Islet of Langerhans (tissue), 1 donor: ENCODE measurements around the gene KLRC1.
"Not testable (repeated sequence)": the region's sequence is repeated elsewhere in the genome, so short reads cannot be mapped to it uniquely, and the experiment has no call there.

Source experiments
- FAIRE-seq: peaks from one replicate; lab custom pipeline; 2011; peaks lifted over from hg19 to GRCh38; lab: Jason Lieb, UNC

KLRC1 gene

DNA sequence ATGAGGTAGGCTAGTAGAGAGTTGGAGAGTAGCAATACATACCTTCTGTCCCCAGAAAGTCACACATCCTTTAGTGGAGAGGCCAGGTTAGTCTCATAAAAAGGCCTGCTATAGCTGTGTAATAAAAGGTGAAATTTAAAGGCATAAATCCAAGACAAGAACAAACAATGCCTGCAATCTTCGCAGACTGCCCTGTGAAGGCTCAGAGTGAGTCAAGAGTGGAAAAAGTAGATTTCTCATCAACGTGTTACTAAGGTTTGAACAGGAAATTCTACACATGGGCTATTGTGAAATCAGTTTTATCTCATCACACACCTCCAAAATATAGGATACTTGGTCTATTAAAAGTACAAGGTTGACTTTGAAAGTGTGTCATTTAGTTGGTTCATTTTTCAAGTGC is at the start of gene KLRC1:
KLRC1 (minus strand) TSS at position 222 of the 400 bp plus-strand sequence. CDS start 2,221 bp downstream, outside the sequence.
- no peak for FAIRE-seq

DNA sequence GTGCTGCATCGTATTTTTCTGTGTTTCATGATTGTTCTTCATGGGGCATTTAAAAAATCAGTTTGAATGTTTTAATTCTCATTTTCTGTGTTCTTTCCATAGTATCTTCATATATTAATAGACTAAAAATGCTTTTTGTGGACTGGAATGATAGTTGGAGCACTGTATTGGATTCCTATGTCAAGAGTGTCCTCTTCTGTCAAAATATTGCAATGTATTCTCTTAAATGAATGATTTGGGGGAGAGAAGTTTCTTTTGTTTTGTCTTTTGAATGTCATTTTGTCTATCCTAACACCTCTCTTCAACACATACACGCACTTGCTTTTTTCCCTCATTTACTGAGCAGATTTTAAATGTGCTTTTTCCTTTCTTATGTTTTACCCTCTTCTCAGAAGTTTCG is 47.9 kb upstream of the KLRC1 start:
- no peak for FAIRE-seq

DNA sequence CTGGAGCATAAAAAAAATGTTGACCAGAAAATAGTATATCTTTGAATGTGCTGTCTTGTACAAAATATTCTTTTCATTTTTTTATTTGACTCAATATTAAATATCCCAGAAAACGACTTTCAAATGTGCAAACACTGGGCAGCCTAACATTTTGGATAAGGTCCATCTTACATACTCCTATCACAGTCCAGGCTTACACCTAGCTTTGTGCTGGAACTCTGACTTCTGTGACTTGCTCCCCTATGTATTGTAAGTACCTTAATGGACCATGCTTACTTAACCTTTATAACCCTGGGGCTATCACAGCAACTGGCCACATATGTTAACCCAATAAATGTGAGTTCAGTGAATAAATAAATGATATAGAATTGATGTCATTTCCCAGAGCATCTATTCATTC is 44.9 kb upstream of the KLRC1 start:
- no peak for FAIRE-seq

- no peak for FAIRE-seq
Measured at GRCh38 chr12:10497602-10498001, 44.4 kb upstream of the KLRC1 start.

DNA sequence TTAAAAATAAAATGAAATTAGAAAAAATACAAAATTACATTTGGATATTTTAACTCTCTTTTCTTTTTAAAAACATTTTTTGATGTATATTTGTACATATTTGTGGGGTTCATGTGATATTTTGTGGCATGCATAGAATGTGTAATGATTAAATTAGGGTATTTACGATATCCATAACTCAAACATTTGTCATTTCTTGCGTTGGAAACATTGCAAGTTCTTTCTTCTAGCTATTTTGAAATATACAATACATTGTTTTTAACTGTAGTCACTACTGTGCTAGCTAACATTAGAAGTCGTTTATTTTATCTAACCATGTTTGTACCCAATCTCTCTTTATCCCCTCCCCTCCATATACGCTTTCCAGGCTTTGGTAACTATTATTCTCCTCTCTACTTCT is 38.6 kb upstream of the KLRC1 start:
- no peak for FAIRE-seq

DNA sequence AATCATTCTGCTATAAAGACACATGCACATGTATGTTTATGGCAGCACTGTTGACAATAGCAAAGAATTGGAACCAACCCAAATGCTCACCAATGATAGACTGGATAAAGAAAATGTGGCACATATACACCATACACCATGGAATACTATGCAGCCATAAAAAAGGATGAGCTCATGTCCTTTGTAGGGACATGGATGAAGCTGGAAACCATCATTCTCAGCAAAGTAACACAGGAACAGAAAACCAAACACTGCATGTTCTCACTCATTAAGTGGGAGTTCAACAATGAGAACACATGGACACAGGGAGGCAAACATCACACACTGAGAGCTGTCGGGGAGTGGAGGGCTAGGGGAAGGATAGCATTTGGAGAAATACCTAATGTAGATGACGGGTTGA is 34.2 kb upstream of the KLRC1 start:
- not testable (repeated sequence) for FAIRE-seq

DNA sequence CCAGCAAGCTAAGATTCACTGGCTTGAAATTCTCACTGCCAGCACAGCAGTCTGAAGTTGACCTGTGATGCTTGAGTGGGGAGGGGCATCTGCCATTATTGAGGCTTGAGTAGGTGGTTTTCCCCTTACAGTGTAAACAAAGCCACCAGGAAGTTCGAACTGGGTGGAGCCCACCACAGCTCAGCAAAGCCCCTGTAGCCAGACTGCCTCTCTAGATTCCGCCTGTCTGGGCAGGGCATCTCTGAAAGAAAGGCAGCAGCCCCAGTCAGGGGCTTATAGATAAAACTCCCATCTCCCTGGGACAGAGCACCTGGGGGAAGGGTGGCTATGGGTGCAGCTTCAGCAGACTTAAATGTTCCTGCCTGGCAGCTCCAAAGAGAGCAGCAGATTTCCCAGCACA is 28.7 kb upstream of the KLRC1 start:
- not testable (repeated sequence) for FAIRE-seq

DNA sequence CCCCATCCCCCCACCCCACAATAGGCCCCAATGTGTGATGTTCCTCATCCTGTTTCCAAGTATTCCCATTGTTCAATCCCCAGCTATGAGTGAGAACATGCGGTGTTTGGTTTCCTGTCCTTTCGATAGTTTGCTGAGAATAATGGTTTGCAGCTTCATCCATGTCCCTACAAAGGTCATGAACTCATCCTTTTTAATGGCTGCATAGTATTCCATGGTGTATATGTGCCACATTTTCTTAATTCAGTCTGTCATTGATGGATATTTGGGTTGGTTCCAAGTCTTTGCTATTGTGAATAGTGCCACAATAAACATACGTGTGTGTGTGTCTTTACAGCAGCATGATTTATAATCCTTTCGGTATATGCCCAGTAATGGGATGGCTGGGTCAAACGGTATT is 19.6 kb upstream of the KLRC1 start:
- not testable (repeated sequence) for FAIRE-seq

DNA sequence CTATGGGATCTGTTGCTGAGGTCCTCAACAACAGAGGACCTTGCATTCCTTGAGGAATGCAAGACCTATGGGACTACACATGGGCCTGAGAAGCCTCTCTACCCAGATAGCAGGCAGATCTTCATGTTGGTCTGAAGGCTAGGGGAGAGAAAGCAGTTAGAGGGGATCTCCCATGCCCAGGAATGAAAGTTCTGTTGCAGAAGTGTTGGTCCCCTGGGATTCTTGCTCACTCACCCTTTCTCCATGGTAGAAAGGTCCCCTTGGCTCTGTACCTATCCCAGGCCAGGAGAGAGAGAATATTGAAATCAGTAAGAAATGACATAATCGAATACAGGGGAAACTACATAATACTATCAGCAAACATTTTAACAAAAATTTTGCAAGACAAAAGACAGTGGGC is 16.5 kb upstream of the KLRC1 start:
- no peak for FAIRE-seq

- no peak for FAIRE-seq
Measured at GRCh38 chr12:10466311-10466710, 13.1 kb upstream of the KLRC1 start.

- no peak for FAIRE-seq
Measured at GRCh38 chr12:10457760-10458159, 4.6 kb upstream of the KLRC1 start.

DNA sequence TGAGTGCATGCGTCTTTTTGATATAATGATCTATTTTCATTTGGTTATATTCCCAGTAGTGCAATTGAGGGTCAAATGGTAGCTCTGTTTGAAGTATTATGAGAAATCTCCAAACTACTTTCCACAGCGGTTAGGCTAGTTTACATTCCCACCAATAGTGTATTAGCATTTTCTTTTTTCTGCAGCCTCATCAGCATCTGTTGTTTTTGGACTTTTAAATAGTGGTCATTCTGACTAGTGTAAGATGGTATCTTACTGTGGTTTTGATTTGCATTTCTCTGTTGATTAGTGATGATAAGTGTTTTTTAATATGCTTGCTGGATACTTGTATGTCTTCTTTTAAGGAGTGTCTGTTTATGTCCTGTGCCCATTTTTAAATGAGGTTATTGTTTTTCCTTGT is 3.7 kb upstream of the KLRC1 start:
- no peak for FAIRE-seq

GRCh38 chr12:10455766-10456165 is 2.6 kb upstream of the KLRC1 start:
- no peak for FAIRE-seq

DNA sequence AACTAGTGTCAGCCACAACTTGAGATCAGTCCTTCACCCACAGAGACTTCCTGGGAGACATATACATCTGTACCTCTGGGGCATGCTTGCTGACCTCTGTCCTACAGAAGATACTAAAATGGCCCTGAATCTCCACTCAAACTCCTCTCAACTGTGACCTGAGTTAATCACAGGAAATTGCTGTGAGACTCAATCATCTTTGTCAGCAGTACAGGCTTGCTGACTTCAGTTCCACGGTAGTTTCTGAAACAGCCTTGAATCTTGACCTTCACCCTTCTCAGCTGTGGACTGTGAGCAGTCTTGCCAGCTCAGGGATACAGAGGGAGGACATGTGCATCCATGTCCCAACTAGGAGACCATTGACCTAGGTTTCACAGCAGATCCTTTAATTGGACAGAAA is 1.4 kb upstream of the KLRC1 start:
- FAIRE-seq, result no peak

- FAIRE-seq, result no peak
Measured at GRCh38 chr12:10448236-10448635, 4.9 kb downstream of the KLRC1 start.

GRCh38 chr12:10446052-10446451 is 7.1 kb downstream of the KLRC1 start:
- FAIRE-seq, result peak; percentile 70

- FAIRE-seq, result not testable (repeated sequence)
Measured at GRCh38 chr12:10441144-10441543, 12.0 kb downstream of the KLRC1 start.

DNA sequence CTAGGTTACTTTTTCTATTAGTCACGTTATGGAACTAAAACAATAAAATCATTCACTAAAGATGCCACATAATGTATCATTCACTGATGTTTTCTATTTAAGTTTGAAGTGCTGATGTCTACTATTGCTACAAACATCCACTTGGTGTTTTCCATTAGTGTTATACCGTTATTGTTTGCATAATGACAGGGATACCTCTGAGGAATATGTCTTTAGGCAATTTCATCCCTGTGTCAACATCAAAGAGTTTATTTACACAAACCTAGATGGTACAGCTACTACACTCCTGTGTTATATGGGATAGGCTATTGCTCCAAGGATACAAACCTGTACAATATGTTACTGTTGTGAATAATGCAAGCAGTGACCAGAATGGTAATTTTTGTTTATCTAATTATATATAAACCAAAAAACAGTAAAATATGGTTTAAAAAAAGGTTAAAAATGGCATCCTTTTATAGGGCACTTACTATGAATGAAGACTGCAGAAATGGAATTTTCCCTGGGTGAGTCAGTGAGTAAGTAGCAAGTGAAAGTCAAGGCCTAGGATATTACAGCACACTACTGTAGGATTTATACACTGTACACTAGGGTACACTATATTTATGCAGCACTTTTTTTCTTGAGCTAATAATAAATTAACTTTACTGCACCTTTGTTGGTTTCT is 13.4 kb downstream of the KLRC1 start:
- peak; percentile 95 for FAIRE-seq

- not testable (repeated sequence) for FAIRE-seq
Measured at GRCh38 chr12:10437601-10438000, 15.6 kb downstream of the KLRC1 start.

- FAIRE-seq, result peak; percentile 72
Measured at GRCh38 chr12:10435816-10436215, 17.4 kb downstream of the KLRC1 start, which contains the start of gene KLRC2. Gene KLRC2 (minus strand): TSS chr12:10436010. CDS start chr12:10435986, 24 bp downstream.

GRCh38 chr12:10430623-10431022 is 22.6 kb downstream of the KLRC1 start:
- not testable (repeated sequence) for FAIRE-seq

DNA sequence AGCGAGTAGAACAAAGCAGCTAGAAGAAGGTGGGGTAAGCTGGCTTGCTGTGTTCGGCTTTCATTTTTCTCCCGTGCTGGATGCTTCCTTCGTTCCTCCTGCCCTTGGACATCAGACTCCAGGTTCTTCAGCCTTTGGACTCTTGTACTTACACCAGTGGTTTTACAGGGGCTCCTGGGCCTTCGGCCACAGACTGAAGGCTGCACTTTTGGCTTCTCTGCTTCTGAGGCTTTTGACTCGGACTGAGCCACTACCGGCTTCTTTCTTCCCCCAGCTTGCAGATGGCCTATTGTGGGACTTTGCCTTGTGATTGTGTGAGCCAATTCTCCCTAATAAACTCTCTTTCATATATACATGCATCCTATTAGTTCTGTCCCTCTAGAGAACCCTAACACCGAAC is 27.2 kb downstream of the KLRC1 start:
- FAIRE-seq, result not testable (repeated sequence)

- peak; percentile 61 for FAIRE-seq
Measured at GRCh38 chr12:10424260-10424899, 28.8 kb downstream of the KLRC1 start.

GRCh38 chr12:10422159-10422558 is 31.0 kb downstream of the KLRC1 start:
- not testable (repeated sequence) for FAIRE-seq
